NCI-H748 treated with DMSO at 0.1 percent for 48 hours (cell line): Measurements from ENCODE around the gene COMP.

Source experiments
- DNase-seq: peaks from one replicate; lab custom pipeline; 2025; lab: John Stamatoyannopoulos, UW

COMP gene

GRCh38 chr19:18803550-18804138 lies 12.5 kb upstream of the COMP start:
- DNase-seq: no peak

- DNase-seq: no peak
Measured at GRCh38 chr19:18802354-18802753, 11.2 kb upstream of the COMP start.

GRCh38 chr19:18800636-18801035 lies 9.5 kb upstream of the COMP start:
- no peak for DNase-seq

GRCh38 chr19:18800079-18800478 lies 9.0 kb upstream of the COMP start:
- DNase-seq: no peak

GRCh38 chr19:18799389-18799970 lies 8.4 kb upstream of the COMP start:
- no peak for DNase-seq

GRCh38 chr19:18798384-18799352 lies 7.6 kb upstream of the COMP start:
- no peak for DNase-seq

- no peak for DNase-seq
Measured at GRCh38 chr19:18796239-18796638, 5.1 kb upstream of the COMP start.

- DNase-seq: no peak
Measured at GRCh38 chr19:18795540-18795939, 4.4 kb upstream of the COMP start.

GRCh38 chr19:18794692-18795091 lies 3.6 kb upstream of the COMP start:
- no peak for DNase-seq

- no peak for DNase-seq
Measured at GRCh38 chr19:18794029-18794313, 2.9 kb upstream of the COMP start.

GRCh38 chr19:18793144-18794028 lies 2.3 kb upstream of the COMP start:
- no peak for DNase-seq

GRCh38 chr19:18792661-18793060 lies 1.6 kb upstream of the COMP start:
- DNase-seq: no peak

GRCh38 chr19:18791315-18791678 lies 192 bp upstream of the COMP start:
- DNase-seq: no peak

GRCh38 chr19:18789883-18790565 lies 1.1 kb downstream of the COMP start:
- DNase-seq: no peak

GRCh38 chr19:18789422-18789869 lies 1.7 kb downstream of the COMP start:
- no peak for DNase-seq

GRCh38 chr19:18788529-18789421 lies 2.3 kb downstream of the COMP start:
- DNase-seq: no peak

- DNase-seq: peak; percentile 29
Measured at GRCh38 chr19:18785179-18786124, 5.7 kb downstream of the COMP start.

GRCh38 chr19:18784786-18785120 lies 6.4 kb downstream of the COMP start:
- DNase-seq: no peak

- DNase-seq: no peak
Measured at GRCh38 chr19:18783958-18784785, 6.9 kb downstream of the COMP start.
